SK-N-DZ (cell line): ENCODE results near the gene AMBRA1.

Experiments used
- DNase-seq: peaks from one replicate; pipeline ENCODE4 v3.0.0-alpha.2; 2015; ENCODE audit warnings: low spot score

Gene AMBRA1

GRCh38 chr11:46508360-46508759 is 85.5 kb downstream of the AMBRA1 start:
- peak; percentile 53 for DNase-seq

- no peak for DNase-seq
Observed at GRCh38 chr11:46506483-46506791, 87.4 kb downstream of the AMBRA1 start.

- DNase-seq: no peak
Observed at GRCh38 chr11:46505741-46506482, 87.9 kb downstream of the AMBRA1 start.

- no peak for DNase-seq
Observed at GRCh38 chr11:46504817-46505613, 88.8 kb downstream of the AMBRA1 start.

- DNase-seq: no peak
Observed at GRCh38 chr11:46499821-46500220, 94.0 kb downstream of the AMBRA1 start.

GRCh38 chr11:46498968-46499367 is 94.9 kb downstream of the AMBRA1 start:
- no peak for DNase-seq

- DNase-seq: no peak
Observed at GRCh38 chr11:46498179-46498578, 95.6 kb downstream of the AMBRA1 start.

GRCh38 chr11:46497498-46497897 is 96.3 kb downstream of the AMBRA1 start:
- no peak for DNase-seq

- no peak for DNase-seq
Observed at GRCh38 chr11:46493791-46494190, 100.0 kb downstream of the AMBRA1 start.

- DNase-seq: no peak
Observed at GRCh38 chr11:46492532-46492931, 101.3 kb downstream of the AMBRA1 start.

- no peak for DNase-seq
Observed at GRCh38 chr11:46491661-46492330, 102.0 kb downstream of the AMBRA1 start.

GRCh38 chr11:46490666-46491065 is 103.2 kb downstream of the AMBRA1 start:
- DNase-seq: no peak

- peak; percentile 67 for DNase-seq
Observed at GRCh38 chr11:46489656-46490560, 103.9 kb downstream of the AMBRA1 start.

GRCh38 chr11:46485856-46486443 is 107.9 kb downstream of the AMBRA1 start:
- DNase-seq: no peak

- no peak for DNase-seq
Observed at GRCh38 chr11:46484101-46484500, 109.7 kb downstream of the AMBRA1 start.

GRCh38 chr11:46480909-46481308 is 112.9 kb downstream of the AMBRA1 start:
- DNase-seq: peak; percentile 54

- no peak for DNase-seq
Observed at GRCh38 chr11:46480166-46480726, 113.6 kb downstream of the AMBRA1 start.

GRCh38 chr11:46479601-46480000 is 114.2 kb downstream of the AMBRA1 start:
- no peak for DNase-seq

GRCh38 chr11:46478196-46478595 is 115.6 kb downstream of the AMBRA1 start:
- no peak for DNase-seq

- DNase-seq: no peak
Observed at GRCh38 chr11:46477136-46477535, 116.7 kb downstream of the AMBRA1 start.
